BE2C (cell line): ENCODE results near the gene IQSEC1.

Source experiments
- DNase-seq: peaks from one replicate; pipeline ENCODE4 v3.0.0-alpha.2; 2020
- H3K27me3 ChIP-seq: fragments of 250-450 bp; sonication (Bioruptor Pico); 2 replicates; pipeline ENCODE4 v1.5.1; 2020; ENCODE audit warnings: mild to moderate bottlenecking
- H3K36me3 ChIP-seq: fragments of 250-450 bp; sonication (Bioruptor Pico); 2 replicates; pipeline ENCODE4 v1.5.1; 2020; ENCODE audit warnings: mild to moderate bottlenecking
- H3K4me1 ChIP-seq: fragments of 250-450 bp; sonication (Bioruptor Pico); 2 replicates; pipeline ENCODE4 v1.5.1; 2020
- H3K4me3 ChIP-seq: 2 replicates; pipeline ENCODE4 v1.5.1; 2011; ENCODE audit warnings: low read depth, low read length
- H3K9me3 ChIP-seq: fragments of 250-450 bp; sonication (Bioruptor Pico); 2 replicates; pipeline ENCODE4 v1.5.1; 2020
- CTCF ChIP-seq: IDR thresholded peaks from 2 replicates; pipeline ENCODE4 v1.5.1; 2012; ENCODE audit warnings: mild to moderate bottlenecking, low read depth, low read length

The IQSEC1 gene

GRCh38 chr3:12954180-12954579 lies 119.0 kb downstream of the IQSEC1 start:
- no peaks in the 10 kb centered on the region for H3K9me3 ChIP-seq
- H3K4me1 ChIP-seq = no peaks in the 10 kb centered on the region; the same call in 1 of the 2 replicates

GRCh38 chr3:12953201-12953995 lies 119.8 kb downstream of the IQSEC1 start:
- Histone ChIP-seq H3K36me3 (no peaks in the 10 kb centered on the region), H3K4me1 (no peaks in the 10 kb centered on the region; the same call in 1 of the 2 replicates), H3K4me3 (no peak overlapping the region), H3K27me3 (no peaks in the 10 kb centered on the region), H3K9me3 (no peaks in the 10 kb centered on the region)
- TF ChIP-seq CTCF = no peak
- no peak for DNase-seq

More at GRCh38 chr3:12954180-12954579, 119.0 kb downstream of the IQSEC1 start:
- DNase-seq = no peak
- Histone ChIP-seq H3K4me3 (no peak overlapping the region), H3K36me3 (no peaks in the 10 kb centered on the region), H3K27me3 (no peaks in the 10 kb centered on the region)
- no peak for TF ChIP-seq CTCF

- no peaks in the 10 kb centered on the region for H3K36me3 ChIP-seq
- H3K4me1 ChIP-seq = no peaks in the 10 kb centered on the region; the same call in 1 of the 2 replicates
- H3K4me3 ChIP-seq = no peak overlapping the region
- H3K9me3 ChIP-seq = no peaks in the 10 kb centered on the region
- TF ChIP-seq CTCF = no peak
- H3K27me3 ChIP-seq = no peaks in the 10 kb centered on the region
- DNase-seq = no peak
These were observed 120.7 kb downstream of the IQSEC1 start for GRCh38 chr3:12952343-12953200.

- Histone ChIP-seq H3K4me1 (no peaks in the 10 kb centered on the region), H3K9me3 (no peaks in the 10 kb centered on the region), H3K36me3 (no peaks in the 10 kb centered on the region), H3K4me3 (no peak overlapping the region), H3K27me3 (no peaks in the 10 kb centered on the region)
- TF ChIP-seq CTCF = no peak
- peak; percentile 33 for DNase-seq
These were observed 124.1 kb downstream of the IQSEC1 start for GRCh38 chr3:12948891-12949711.

- no peaks in the 10 kb centered on the region for H3K4me1 ChIP-seq
- TF ChIP-seq CTCF = no peak
These were observed 124.9 kb downstream of the IQSEC1 start for GRCh38 chr3:12948371-12948770.

More at GRCh38 chr3:12948371-12948770, 124.9 kb downstream of the IQSEC1 start:
- H3K9me3 ChIP-seq = no peaks in the 10 kb centered on the region
- no peak for DNase-seq
- no peaks in the 10 kb centered on the region for H3K36me3 ChIP-seq
- no peak overlapping the region for H3K4me3 ChIP-seq
- no peaks in the 10 kb centered on the region for H3K27me3 ChIP-seq
